IPS DF 4.7 (cell line): ENCODE results near the gene SENP8.
A peak's percentile ranks its signal among the peaks of the same experiment; 100 is the strongest.
"Not testable (repeated sequence)": the region's sequence is repeated elsewhere in the genome, so short reads cannot be mapped to it uniquely, and the experiment has no call there.

Experiments
- DNase-seq: peaks from one replicate; pipeline ENCODE4 v3.0.0-alpha.2; 2013; ENCODE audit warnings: low spot score; ENCODE audit errors: extremely low read depth

The SENP8 gene

DNA sequence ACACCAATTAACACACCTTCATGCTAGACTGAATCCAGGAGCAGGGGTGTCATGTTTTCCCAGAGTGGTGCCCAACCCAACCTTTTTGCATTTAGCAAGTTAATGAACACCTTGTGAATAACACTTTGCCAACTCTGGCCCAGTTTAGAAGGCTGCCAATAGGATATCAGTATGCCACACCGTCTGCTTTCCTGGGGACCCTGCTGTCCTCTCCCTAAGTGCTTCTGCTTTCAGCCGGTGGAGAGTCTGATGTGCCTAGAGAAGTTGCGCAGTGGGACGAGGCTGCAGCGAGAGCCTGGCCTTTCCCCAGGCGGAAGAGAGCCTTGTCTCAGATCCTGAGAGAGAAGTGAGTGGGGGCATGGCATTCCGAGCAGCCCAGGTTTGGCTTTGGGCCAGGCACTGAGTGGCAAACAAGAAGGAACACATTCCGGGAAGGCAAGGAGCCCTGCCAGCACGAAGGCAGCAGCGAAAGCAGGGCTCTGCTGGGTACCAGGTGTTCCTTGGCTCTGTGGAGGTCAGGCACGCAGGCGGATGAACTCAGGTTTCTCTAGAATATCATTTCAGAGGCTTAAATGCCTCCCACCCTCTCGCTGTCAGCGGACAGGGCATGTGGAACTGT lies 36.9 kb downstream of the SENP8 start:
- DNase-seq, result no peak

DNA sequence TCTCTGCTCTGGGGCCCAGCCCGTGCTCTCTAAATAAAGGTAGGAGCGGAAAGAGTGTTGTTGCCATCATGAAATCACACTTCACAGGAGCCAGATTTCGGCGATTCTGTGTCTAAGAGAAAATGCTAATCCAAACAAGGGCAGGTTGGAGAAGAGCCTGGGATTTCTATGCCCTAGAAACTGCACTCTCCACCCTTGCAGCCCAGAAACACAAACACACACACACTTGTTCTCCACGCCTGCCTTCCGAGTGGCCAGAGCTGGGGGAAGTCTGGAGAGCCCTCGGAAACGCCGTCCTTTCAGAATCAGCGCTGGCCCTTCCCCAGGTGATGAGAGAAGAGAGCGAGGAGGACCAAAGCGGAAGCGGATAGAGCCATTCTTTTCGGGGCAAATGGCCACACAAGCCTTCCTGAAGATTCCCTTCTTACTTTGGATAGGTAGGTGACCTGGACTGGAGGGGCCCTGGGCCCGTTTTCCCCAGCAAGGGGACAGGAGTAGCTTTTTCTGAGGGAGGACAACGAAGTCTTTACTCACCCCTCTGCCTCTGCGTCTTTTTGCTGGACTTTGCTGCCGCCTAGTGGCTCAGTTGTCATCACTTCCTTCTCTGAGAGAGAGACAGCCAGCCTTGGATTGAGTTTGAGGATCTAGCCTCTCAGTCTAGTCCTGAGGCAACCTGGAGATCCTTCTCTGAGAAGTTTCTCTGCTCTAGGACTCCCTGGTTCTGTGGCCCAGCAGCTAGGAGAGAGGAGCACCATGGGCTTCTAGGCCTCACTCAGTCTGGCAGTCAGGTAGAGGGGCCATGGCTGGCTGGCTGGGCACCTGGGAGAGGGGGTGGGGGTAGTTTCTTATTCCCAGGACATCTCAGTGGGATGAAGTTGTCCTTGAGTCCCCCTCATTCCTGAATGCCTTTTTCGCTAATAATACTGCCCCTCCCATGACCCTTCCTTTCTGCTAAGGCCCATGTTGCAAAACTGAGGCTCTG lies 37.7 kb downstream of the SENP8 start:
- DNase-seq, result peak; percentile 71

DNA sequence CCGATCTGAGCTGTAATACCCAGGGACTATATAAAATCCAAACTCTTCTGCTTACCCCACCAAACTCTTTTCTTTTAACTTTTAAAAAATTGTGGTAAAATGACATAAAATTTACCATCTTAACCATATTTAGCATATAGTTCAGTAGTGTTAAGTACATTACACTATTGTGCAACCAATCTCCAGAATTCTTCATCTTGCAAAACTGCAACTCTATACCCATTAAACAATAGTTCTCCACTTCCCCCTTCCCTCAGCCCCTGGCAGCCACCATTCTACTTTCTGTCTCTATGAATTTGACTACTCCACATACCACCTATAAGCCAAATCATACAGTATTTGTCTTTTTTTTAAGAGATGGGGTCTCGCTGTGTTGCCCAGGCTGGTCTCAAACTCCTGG lies 38.7 kb downstream of the SENP8 start:
- no peak for DNase-seq

DNA sequence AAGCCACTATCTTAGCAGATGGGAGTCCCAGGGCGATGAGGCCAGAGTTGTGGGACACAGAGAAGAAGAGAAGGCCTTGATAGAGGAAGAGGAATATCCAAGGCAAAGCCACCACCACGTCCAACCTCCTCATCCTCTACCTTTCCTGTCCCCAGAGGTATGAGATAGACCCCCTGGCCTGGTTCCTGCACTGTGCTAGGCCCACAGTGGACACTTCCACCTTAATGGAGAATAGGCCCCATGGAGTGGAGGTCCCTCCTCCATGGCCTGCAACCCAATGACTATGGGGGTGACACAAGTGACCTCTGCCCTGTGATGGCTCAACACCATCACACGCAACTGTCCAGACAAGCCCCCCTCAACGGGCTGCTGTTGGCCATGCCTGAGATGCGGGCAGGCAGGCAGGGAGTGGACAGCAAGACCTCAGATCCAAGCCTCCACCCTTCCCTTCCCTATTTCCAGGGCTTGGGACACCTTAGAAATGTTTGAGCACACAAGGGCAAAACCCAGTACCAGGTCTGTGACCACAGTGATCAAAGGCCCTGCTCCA lies 42.6 kb downstream of the SENP8 start:
- DNase-seq, result no peak

DNA sequence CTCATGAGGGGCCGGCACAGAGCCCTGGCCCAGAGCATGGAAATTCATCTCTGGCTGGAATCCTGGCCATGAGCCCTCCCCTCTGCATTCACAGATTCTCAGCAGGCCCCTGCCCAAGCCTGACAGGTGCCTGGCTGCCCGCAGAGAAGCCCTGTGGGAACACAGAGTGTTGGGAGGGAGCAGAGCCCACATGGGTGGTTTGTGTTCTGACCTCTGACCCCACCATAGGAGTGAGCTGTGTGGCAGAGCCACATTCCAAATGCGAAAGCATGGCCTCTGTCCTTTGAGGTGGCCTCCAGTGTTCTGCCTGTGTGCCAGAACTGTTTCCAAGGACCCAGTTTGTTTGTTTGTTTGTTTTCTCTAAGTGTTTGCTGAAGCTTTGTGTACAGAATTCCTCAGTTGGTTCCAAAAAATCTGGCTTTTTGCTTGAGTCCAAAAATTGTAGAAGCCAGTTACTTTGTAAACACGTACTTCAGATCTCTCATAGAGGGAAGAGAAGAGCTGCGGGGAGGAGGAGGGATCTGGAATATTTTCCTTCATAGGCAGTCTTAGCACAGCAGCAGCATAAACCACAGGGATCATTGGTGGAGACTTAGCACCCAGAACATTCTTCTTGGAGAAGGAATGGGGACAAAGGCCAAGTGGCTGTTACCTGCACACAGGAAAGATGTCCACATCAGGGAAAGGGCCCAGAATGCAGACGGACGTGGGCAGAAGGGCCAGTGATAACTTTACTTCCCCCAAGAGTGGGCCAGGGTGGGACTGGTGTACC lies 43.3 kb downstream of the SENP8 start:
- no peak for DNase-seq

DNA sequence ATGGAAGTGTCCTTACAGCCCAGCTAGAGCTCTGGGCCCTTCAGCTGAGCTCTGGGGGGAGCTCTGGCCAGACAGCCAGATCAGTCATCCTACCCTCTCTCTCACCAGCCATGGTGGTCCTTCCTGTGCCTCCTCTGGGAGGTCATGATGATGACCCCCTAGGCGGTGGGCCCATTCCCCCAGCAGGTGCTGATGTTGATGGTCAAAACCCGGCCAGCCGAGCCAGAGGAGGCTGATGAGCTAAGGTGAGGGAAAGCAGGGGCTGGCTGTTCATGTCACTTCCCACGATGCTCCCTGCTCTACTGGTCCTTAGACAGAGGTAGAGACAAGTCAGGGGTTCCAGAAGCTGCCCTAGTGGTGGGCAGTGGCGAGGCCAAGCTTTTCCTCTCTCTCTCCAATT lies 44.4 kb downstream of the SENP8 start:
- DNase-seq, result no peak

DNA sequence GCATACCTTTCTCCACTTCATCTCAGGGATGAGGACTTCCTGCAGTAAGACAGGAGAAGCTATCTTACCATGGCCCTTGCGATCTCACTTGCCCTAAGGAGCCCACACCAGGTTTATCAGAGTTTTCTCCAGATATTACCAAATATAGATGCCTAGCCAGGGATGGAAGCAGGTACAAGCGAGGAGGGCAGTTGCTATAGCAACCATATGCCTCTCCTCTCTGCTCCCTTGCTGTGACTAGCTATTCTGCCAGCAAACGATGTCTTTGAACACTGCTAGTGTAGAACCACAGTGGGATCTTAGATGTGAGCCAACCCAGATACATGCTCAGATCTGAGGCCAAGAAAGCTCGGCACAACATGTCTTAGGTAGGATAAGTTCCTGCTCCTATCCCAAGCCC lies 45.5 kb downstream of the SENP8 start:
- no peak for DNase-seq

DNA sequence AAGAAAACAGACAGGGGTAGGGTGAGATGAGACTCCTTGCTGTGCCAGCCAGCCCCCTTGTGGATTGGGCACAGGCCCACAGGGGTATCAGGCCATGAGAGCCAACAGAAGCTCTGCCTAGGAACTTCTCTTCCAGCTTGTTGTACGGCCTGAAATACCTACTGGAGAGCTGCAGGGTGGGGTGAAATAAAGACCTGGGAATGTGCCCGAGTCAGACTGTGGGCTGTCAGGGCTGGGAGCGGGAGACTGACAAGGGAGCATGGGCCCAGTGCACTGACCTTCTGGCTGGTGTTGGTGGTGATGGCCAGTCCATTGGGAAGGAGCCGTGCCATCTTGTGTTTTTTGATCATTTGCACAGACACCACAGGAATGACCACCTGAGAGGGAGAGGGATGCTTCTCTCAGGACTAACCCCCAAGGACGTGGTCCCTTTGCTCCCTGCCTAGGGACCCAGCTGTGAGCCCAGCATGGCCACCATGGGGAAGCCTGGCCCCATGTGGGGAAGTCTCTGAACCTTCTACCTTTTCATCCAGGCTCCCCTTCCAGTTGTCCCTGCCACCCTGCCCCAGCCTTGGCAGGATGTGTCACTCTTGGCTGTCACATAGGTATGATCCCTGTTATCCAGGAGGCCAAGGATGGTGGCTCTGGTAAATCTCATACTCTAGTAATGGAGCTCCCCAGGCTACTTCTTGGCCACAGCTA lies 48.7 kb downstream of the SENP8 start:
- no peak for DNase-seq

DNA sequence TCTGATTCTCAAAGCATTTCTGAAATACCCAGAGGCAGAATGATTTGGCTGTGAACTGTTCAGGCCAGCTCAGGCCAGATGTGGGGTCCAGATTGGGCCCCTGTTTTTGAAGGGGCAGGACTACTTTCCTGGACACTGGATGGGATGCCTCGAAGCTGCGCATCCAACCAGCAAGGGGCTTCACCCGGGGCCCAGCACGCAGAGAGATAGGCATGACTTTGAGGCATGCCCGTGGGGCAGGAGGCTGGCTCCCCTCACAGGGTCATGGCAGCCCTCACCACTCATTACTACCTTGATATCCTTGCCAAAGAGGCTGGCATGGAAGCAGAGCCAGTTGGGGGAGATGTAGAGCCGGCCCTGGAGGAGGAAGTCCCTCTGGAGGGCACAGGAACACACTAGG lies 49.2 kb downstream of the SENP8 start:
- DNase-seq, result no peak

DNA sequence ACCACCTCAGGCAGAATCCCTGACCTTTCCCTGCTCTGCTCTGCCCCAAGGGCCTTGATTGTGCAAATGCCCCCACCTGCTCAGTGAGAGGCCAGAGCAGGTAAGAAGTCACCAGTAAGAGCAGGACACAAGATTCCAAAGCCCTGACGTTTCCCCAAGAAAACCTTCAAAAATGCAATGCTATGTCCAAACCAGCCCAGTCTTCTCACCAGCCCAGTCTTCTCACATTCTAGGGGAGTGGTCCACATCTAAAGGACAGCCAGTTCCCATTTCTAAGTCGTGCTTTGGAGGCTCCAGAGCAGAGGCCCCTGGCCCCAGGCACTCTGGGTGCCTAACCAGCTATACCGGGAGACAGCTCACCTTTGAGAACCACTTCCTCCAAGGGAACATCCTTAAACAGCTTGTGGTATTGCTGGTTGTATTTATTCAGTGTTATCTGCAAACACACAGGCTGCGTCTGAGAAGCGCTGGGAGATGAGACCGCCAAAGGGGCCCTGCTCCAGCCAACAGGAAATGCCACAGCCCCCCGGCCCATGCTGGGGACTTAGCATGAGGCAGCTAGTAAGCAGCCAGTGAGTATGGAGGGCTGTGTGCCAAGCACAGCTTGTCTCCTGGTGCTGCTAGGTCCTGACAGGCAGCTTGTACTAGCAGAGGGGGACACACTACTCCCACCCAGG lies 50.1 kb downstream of the SENP8 start:
- no peak for DNase-seq

DNA sequence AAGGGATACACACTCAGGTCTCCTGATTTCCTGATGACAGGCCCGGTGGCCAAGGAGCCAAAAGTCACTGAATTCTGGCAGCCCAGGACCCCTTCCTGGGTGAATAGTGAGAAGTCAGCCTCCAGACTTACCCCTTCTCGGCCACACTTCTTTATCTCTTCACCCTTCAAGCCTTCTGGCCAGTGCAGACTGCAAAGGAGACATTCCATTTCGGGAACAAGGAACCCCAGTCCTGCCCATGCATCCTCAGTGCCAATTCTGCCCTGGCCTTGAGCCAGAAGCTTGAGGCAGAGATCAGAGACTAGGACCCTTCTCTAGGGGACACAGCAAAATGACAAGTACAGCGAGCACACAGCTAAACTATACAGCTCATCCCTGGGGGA lies 50.6 kb downstream of the SENP8 start:
- DNase-seq, result no peak

DNA sequence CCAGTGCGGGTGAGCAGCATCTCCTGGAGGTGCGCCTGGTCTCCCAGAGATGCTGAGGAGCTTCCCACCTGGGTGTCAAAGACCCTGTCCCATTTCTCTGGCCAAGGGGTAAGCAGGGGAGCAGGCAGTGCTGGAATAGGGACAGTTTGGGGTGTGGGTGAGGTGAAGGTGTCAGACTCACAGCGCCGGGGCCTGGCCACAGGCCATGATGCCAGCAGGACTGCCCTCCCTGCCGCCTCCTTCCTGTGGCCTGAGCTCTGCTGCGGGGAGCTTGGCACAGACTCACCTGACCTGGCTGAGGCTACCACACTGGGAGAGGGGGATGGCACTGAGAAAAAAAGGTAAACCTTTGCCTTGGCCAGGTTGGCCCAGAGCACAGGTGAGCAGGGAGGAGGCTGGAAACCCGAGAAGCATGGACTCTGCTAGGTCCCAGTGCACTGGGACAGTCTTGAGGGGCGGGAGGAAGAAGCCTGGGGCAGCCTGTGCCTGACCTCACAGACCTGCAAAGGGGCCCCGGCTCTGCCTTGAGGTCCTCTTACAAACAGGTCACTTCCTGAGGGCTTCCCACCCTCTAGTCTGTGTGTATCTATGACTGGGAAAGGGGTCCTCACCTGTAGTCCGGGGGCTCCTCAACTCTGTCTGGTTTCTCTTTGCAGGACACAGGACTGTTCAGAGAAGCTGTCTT lies 51.2 kb downstream of the SENP8 start:
- no peak for DNase-seq

DNA sequence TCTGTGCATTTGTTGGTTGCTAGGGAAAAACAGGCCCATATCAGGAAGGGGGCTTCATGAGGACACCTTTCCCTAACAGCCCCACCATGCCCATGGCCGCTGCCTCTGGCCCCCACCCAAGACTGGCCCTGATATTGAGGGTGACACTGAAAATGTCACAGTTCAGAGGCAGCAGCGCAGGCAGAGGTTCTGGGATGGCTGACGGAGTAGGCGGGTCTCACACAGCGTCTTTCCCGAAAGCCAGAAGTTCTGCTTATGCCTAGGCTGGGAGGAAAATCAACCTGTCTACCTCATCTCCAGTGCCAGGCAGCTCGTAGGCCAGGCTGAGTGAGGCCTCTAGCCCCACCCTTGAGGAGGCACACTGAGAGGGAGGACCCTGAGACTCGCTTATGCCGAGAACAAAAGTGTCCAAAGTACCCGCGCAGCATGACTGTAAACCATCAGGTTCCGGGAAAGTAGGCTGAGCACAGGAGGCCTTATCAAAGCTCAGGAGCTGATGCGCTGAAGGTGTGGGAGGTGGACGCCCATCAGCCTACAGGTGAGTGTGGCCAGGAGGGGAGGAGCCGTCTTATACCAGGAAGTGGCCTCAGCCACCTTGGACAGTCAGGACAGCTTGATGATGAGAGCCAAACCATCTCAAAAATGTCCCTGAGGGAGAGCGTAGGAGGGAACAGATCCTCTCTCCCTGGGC lies 51.9 kb downstream of the SENP8 start:
- DNase-seq, result no peak

DNA sequence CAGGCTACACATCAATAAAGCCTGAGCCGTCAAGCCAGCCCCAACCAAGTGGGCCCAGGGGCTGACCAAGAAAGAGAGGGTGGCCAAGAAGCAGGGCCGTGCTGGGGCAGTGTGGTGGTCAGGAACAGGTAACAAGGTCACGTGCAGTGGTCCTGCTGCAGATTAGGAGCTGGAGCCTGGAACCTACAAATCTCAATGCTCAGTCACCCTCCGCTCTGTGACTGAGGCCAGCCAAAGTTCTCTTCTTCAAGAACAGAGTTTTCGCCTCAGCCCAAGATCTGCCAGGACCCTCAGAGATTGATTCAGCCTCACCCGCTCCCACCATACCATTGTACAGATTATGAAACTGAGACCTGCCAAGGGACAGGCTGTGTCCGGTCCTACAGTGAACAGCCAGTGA lies 52.5 kb downstream of the SENP8 start:
- DNase-seq, result no peak

DNA sequence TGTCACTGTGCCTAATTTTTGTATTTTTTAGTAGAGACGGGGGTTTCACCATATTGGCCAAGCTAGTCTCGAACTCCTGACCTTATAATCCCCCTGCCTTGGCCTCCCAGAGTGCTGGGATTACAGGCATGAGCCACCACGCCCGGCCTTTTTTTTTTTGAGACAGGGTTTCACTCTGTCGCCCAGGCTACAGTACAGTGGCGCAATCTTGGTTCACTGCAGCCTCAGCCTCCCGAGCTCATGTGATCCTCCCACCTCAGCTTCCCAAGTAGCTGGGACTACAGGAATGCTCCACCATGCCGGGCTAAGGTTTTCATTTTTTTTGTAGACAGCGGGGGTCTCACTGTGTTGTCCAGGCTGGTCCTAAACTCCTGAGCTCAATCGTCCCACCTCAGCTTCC lies 53.8 kb downstream of the SENP8 start:
- not testable (repeated sequence) for DNase-seq

DNA sequence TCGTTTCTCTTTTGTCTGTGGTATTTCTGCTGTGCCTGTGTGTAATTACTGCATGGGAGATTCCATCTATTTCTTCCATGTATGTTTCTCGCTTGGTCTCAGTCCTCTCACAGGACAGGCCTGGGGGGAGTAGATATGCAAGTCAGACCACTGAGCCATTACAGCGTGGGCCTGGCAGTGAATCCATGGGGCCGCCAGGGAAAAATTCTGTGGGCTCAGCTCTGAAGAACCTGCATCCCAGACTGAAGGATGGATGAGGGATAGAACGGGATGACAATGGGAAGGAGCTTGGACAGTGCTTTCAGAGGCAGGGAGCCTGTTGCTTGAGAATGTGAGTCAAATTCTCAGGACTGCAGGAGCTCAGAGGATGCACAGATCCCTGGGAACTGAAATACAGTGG lies 54.6 kb downstream of the SENP8 start:
- DNase-seq, result no peak

DNA sequence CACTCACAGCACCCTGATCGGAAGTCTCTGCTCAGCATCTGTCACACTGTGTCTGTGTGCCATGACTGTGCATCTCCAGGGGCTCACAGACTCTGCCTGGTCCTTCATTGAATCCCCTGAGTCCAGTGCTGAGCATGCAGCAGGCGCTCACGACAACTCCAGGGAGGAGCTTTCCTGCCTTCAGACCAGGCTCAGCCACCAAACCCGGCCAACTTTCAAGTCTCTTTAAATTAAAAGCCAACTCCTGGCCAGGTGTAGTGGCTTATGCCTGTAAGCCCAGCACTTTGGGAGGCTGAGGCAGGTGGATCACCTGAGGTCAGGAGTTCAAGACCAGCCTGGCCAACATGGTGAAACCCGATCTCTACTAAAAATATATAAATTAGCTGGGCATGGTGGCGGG lies 55.2 kb downstream of the SENP8 start:
- no peak for DNase-seq

DNA sequence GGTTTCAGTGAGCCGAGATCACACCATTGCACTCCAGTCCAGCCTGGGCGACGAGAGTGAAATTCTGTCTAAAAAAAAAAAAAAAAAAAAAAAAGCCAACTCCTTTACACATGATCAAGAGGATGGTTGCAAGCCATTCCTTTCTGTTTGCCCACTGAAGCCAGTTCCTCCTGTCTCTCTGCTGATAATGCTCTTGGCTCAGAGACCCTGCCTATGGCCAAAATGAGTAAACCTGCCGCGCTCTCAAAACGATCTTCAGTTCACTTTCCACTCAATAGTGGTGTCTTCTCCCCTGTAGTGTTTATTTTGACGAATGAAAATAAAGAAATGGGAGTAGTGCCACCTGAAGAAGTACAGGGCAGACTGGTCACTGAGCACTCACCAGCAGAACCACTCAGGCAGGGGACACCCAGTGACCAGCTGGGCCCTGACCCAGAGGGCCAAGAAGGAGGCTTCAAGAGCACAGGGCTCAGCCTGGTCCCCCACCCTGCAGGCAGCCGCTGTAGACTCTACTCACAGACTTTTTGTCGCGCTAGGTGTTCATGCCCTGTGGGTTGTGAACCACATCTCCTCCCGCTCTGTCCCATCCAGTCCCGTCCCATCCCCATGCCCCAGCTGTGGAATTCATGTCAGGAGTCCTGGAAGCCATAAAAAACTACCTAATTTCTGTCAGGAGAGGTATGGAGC lies 55.8 kb downstream of the SENP8 start:
- no peak for DNase-seq
